HEK293T (cell line): ENCODE results near the gene GRIA3.

ENCODE experiments used
- ARNT ChIP-seq: fragments of 450-650 bp; IDR thresholded peaks from 2 replicates; pipeline ENCODE4 v1.6.1; 2017; ENCODE audit warnings: mild to moderate bottlenecking
- FOXA1 ChIP-seq: fragments of 450-650 bp; IDR thresholded peaks from 2 replicates; pipeline ENCODE4 v1.6.1; 2016; ENCODE audit warnings: mild to moderate bottlenecking
- HDGF ChIP-seq: fragments of 450-650 bp; IDR thresholded peaks from 2 replicates; pipeline ENCODE4 v1.6.1; 2017; ENCODE audit warnings: antibody characterized with exemption, borderline replicate concordance
- L3MBTL2 ChIP-seq: fragments of 450-650 bp; conservative IDR thresholded peaks from 2 replicates; pipeline ENCODE4 v1.6.1; 2016; ENCODE audit warnings: mild to moderate bottlenecking
- SP1 ChIP-seq: fragments of 450-650 bp; IDR thresholded peaks from 2 replicates; pipeline ENCODE4 v1.6.1; 2017
- SUZ12 ChIP-seq: fragments of 450-650 bp; IDR thresholded peaks from 2 replicates; pipeline ENCODE4 v1.6.1; 2016; ENCODE audit warnings: mild to moderate bottlenecking

DNA sequence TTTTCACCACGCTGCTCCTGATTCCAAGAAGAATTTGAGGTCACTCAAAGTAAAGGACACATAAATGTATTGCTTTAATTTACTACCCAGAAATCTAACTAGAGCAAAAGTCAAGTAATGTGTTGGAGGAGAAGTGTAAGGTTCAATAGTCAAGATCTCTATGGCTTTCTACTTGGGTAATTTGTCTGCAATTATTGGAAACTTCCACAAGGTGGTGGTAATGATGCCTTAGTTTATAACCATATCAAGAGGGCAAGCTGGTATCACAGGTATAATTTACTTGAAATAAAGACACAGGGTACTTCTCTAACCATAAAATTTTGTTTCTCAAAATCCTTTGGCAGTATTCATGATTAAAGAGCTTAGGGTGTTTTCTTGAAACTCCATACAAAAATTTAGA lies 10.2 kb upstream of the GRIA3 start:
- TF ChIP-seq ARNT (no peak), L3MBTL2 (no peak), HDGF (no peak), SP1 (no peak), FOXA1 (no peak), SUZ12 (no peak)
